RWPE2 (cell line): Measurements from ENCODE around the gene STXBP2.

Experiments used
- ATAC-seq: fragments of 200-7000 bp; cut with Tn5 transposase; 3 replicates; pipeline ENCODE4 v1.9.1; 2021; ENCODE audit warnings: low read depth
- DNase-seq: peaks from one replicate; pipeline ENCODE4 v3.0.0-alpha.2; 2020; ENCODE audit warnings: low spot score
- H3K27ac ChIP-seq: fragments of 450-650 bp; 2 replicates; pipeline ENCODE4 v1.5.1; 2017; ENCODE audit warnings: mild to moderate bottlenecking; ENCODE audit not compliant: poor library complexity, severe bottlenecking
- H3K27me3 ChIP-seq: fragments of 250-450 bp; sonication (Bioruptor Pico); 2 replicates; pipeline ENCODE4 v1.5.1; 2021; ENCODE audit warnings: mild to moderate bottlenecking, moderate library complexity; ENCODE audit not compliant: insufficient read depth, poor library complexity, severe bottlenecking
- H3K36me3 ChIP-seq: fragments of 250-450 bp; sonication (Bioruptor Pico); 2 replicates; pipeline ENCODE4 v1.5.1; 2020; ENCODE audit warnings: low read depth, mild to moderate bottlenecking, moderate library complexity
- H3K4me1 ChIP-seq: fragments of 250-450 bp; sonication (Bioruptor Pico); 2 replicates; pipeline ENCODE4 v1.5.1; 2021; ENCODE audit warnings: mild to moderate bottlenecking, moderate library complexity; ENCODE audit not compliant: insufficient read depth, poor library complexity, severe bottlenecking
- H3K4me3 ChIP-seq: fragments of 250-450 bp; sonication (Bioruptor Pico); 2 replicates; pipeline ENCODE4 v1.5.1; 2021; ENCODE audit warnings: mild to moderate bottlenecking, moderate library complexity; ENCODE audit not compliant: severe bottlenecking
- H3K9me3 ChIP-seq: fragments of 250-450 bp; sonication (Bioruptor Pico); 2 replicates; pipeline ENCODE4 v1.5.1; 2021; ENCODE audit warnings: mild to moderate bottlenecking, moderate library complexity; ENCODE audit not compliant: severe bottlenecking
- TF ChIP-seq, protein P1 (sequence below): fragments of 450-650 bp; IDR thresholded peaks from one replicate; pipeline ENCODE4 v1.5.1; 2017; ENCODE audit warnings: mild to moderate bottlenecking, moderate library complexity; ENCODE audit not compliant: poor library complexity, severe bottlenecking

STXBP2 gene

DNA sequence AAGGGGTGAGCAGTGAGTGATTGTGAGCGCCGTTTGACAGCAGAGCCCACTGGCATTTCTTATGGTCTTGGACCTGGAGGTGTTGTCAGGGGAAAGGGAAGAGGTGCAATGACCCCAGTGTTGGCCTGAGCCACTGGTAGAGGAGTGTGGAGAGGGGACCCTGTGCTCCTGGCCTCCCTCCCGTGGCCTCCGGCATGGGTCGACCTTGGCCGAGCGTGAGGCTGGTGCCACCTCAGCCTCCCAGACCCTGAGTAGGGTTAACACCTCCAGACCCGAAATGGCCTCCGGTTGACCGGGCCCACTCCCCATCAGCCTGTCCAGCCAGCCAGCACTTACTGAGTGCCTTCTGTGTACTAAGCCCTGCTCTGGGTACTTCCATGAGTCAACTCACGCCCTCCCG is 50.3 kb downstream of the STXBP2 start:
- Histone ChIP-seq H3K36me3 (peaks cover 12% of the 10 kb centered on the region), H3K27ac (no peak overlapping the region), H3K27me3 (peaks cover 2% of the 10 kb centered on the region), H3K9me3 (no peaks in the 10 kb centered on the region), H3K4me3 (no peak overlapping the region), H3K4me1 (no peaks in the 10 kb centered on the region)
- no peak for ATAC-seq
- TF ChIP-seq, protein P1, sequence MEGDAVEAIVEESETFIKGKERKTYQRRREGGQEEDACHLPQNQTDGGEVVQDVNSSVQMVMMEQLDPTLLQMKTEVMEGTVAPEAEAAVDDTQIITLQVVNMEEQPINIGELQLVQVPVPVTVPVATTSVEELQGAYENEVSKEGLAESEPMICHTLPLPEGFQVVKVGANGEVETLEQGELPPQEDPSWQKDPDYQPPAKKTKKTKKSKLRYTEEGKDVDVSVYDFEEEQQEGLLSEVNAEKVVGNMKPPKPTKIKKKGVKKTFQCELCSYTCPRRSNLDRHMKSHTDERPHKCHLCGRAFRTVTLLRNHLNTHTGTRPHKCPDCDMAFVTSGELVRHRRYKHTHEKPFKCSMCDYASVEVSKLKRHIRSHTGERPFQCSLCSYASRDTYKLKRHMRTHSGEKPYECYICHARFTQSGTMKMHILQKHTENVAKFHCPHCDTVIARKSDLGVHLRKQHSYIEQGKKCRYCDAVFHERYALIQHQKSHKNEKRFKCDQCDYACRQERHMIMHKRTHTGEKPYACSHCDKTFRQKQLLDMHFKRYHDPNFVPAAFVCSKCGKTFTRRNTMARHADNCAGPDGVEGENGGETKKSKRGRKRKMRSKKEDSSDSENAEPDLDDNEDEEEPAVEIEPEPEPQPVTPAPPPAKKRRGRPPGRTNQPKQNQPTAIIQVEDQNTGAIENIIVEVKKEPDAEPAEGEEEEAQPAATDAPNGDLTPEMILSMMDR: no peak
- DNase-seq: no peak

DNA sequence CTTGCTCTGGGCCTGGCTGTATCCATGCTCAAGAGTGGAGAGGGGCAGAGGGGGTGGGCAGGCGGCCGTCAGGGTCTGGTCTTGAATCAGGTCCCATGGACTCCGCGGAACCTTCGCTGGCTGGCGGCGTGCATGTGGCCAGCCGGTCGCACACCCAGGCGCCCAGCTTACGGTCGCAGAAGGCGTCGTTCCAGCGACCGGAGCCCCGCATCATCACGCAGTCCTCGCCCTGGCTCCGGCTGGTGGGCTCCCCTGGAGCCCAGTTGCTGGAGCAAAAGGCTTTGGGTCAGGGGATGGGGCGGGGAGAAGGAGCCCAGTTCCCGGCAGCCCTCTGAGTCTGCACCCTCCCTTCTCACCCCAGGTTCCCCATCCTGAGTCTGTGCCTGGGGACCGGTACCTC is 52.3 kb downstream of the STXBP2 start:
- DNase-seq (no peak), ATAC-seq (no peak)
- no peaks in the 10 kb centered on the region for H3K4me1 ChIP-seq
- no peak overlapping the region for H3K4me3 ChIP-seq
- peaks cover 2% of the 10 kb centered on the region for H3K27me3 ChIP-seq
- H3K9me3 ChIP-seq: no peaks in the 10 kb centered on the region
- no peaks in the 10 kb centered on the region for H3K36me3 ChIP-seq
- no peak overlapping the region for H3K27ac ChIP-seq
- TF ChIP-seq, protein P1: no peak

DNA sequence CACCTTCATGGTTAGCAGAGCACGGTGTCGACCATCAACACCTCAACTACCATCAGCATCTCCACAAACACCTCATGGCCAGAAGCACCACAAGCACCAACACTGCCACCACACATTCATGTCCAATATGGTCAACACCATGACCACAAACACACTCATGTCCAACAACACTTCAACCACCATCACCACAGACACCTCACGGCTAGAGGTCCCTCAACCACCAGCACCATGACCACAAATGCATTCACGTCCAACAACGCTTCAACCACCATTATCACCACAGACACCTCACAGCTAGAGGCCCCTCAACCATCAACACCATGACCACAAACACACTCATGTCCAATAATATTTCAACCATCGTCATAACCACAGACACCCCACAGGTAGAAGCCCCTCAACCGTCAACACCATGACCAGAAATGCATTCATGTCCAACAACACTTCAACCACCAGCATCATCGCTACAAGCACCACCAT is 53.9 kb downstream of the STXBP2 start:
- Histone ChIP-seq H3K27ac (no peak overlapping the region), H3K36me3 (no peaks in the 10 kb centered on the region), H3K27me3 (peaks cover 2% of the 10 kb centered on the region), H3K4me1 (no peaks in the 10 kb centered on the region), H3K9me3 (no peaks in the 10 kb centered on the region), H3K4me3 (no peak overlapping the region)
- DNase-seq: no peak
- ATAC-seq: no peak
- TF ChIP-seq, protein P1: no peak

DNA sequence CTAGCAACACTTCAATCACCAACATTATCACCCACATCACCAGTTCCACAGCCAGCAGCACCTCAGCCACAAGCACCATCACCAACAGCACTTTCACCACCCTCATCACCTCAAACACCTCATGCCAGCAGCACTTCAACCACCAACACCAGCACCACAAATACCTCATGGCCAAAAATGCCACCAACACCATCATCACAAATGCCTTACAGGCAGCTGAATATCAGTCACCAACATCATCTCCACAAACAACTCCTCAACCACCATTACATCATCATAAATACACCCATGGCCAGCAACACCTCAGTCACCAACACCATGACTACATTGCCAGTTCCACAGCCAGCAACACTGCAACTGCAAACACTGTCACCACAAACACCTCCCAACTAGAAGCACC is 54.6 kb downstream of the STXBP2 start:
- ATAC-seq: no peak

More for the DNA sequence above, 54.6 kb downstream of the STXBP2 start:
- Histone ChIP-seq H3K36me3 (no peaks in the 10 kb centered on the region), H3K9me3 (no peaks in the 10 kb centered on the region), H3K27ac (no peak overlapping the region), H3K4me3 (no peak overlapping the region), H3K27me3 (peaks cover 2% of the 10 kb centered on the region), H3K4me1 (no peaks in the 10 kb centered on the region)
- TF ChIP-seq, protein P1: no peak
- no peak for DNase-seq
